HepG2 (cell line): ENCODE results near the gene BAG3. TPM values are rescaled to one million over a fixed set of nuclear protein-coding genes. Genes with fewer than 3 reads are reported as not detected.
A peak's percentile ranks its signal among the peaks of the same experiment; 100 is the strongest.

Source experiments
- ARID4A ChIP-seq: sonication (generic); formaldehyde crosslinking; IDR thresholded peaks from 2 replicates; pipeline ENCODE4 v1.5.0; 2020; ENCODE audit warnings: mild to moderate bottlenecking, missing genetic modification reagents, borderline replicate concordance
- HDAC6 ChIP-seq: fragments of 200-600 bp; sonication (generic); IDR thresholded peaks from 2 replicates; pipeline ENCODE4 v1.7.0; 2017; ENCODE audit warnings: mild to moderate bottlenecking, antibody characterized with exemption, low read length, low read depth
- JUN ChIP-seq: sonication (generic); formaldehyde crosslinking; IDR thresholded peaks from 2 replicates; pipeline ENCODE4 v1.4.0; 2020; ENCODE audit warnings: mild to moderate bottlenecking, missing genetic modification reagents
- KLF11 ChIP-seq: IDR thresholded peaks from 2 replicates; pipeline ENCODE4 v1.6.1; 2016; ENCODE audit warnings: missing compliant biosample characterization
- NFATC3 ChIP-seq: sonication (generic); formaldehyde crosslinking; IDR thresholded peaks from 2 replicates; pipeline ENCODE4 v1.5.1; 2020; ENCODE audit warnings: mild to moderate bottlenecking, missing genetic modification reagents
- NFE2 ChIP-seq: sonication (generic); formaldehyde crosslinking; IDR thresholded peaks from 2 replicates; pipeline ENCODE4 v1.4.0; 2020; ENCODE audit warnings: missing genetic modification reagents
- PAF1 ChIP-seq: IDR thresholded peaks from 2 replicates; pipeline ENCODE4 v1.6.1; 2016; ENCODE audit warnings: missing genetic modification reagents, missing compliant biosample characterization
- SIN3A ChIP-seq: IDR thresholded peaks from 2 replicates; pipeline ENCODE4 v1.6.1; 2011; ENCODE audit warnings: low read depth, mild to moderate bottlenecking, control low read depth, low read length, borderline replicate concordance
- SNAPC2 ChIP-seq: sonication (generic); formaldehyde crosslinking; IDR thresholded peaks from 2 replicates; pipeline ENCODE4 v1.8.1; 2022; ENCODE audit warnings: mild to moderate bottlenecking, missing genetic modification reagents
- TBX2 ChIP-seq: sonication (generic); formaldehyde crosslinking; IDR thresholded peaks from 2 replicates; pipeline ENCODE4 v1.5.0; 2020; ENCODE audit warnings: missing genetic modification reagents, mild to moderate bottlenecking, borderline replicate concordance
- THAP7 ChIP-seq: sonication (generic); formaldehyde crosslinking; IDR thresholded peaks from 2 replicates; pipeline ENCODE4 v1.8.1; 2023; ENCODE audit warnings: mild to moderate bottlenecking, missing genetic modification reagents
- THAP8 ChIP-seq: sonication (generic); formaldehyde crosslinking; IDR thresholded peaks from 2 replicates; pipeline ENCODE4 v1.5.1; 2020; ENCODE audit warnings: missing genetic modification reagents, mild to moderate bottlenecking, borderline replicate concordance
- ZNF484 ChIP-seq: sonication (generic); formaldehyde crosslinking; IDR thresholded peaks from 2 replicates; pipeline ENCODE4 v1.5.1; 2020; ENCODE audit warnings: mild to moderate bottlenecking, low read depth, missing genetic modification reagents, borderline replicate concordance
- ZNF607 ChIP-seq: sonication (generic); formaldehyde crosslinking; IDR thresholded peaks from 2 replicates; pipeline ENCODE4 v1.5.1; 2020; ENCODE audit warnings: missing genetic modification reagents, mild to moderate bottlenecking, borderline replicate concordance
- ZNF816 ChIP-seq: sonication (generic); formaldehyde crosslinking; IDR thresholded peaks from 2 replicates; pipeline ENCODE4 v1.8.0; 2022; ENCODE audit warnings: missing genetic modification reagents, mild to moderate bottlenecking, borderline replicate concordance
- ZSCAN29 ChIP-seq: sonication (generic); formaldehyde crosslinking; conservative IDR thresholded peaks from 2 replicates; pipeline ENCODE4 v1.4.0; 2020; ENCODE audit warnings: mild to moderate bottlenecking, missing genetic modification reagents
- polyA plus RNA-seq, 8 experiments: library from polyadenylated mRNA; depleted of rRNA in 3 of 8; stranded (reverse) in 7 of 8; unstranded in 1 of 8; fragments of >200 nt; fragmentation: Illumina TruSeq in 4 of 8; extraction: Trizol in 4 of 8; gene quantifications; 2 replicates each; pipeline versions ENCODE4 v1.2.1 to v1.2.3, GENCODE V29; 2011 to 2016; ENCODE audit warnings: low read depth in 4 of 8, missing spikeins in 1 of 8, mixed read lengths in 1 of 8; ENCODE audit not compliant: insufficient read depth in 1 of 8
- total RNA-seq, 5 experiments: library from RNA; depleted of rRNA; stranded (reverse); fragments of >200 nt; fragmentation: Illumina TruSeq; extraction: Trizol; gene quantifications; 2 replicates each; pipeline ENCODE4 v1.2.3, GENCODE V29; 2016; ENCODE audit warnings: low read depth in 1 of 5
- TF ChIP-seq, protein P1 (sequence below): sonication (generic); formaldehyde crosslinking; IDR thresholded peaks from 2 replicates; pipeline ENCODE4 v1.5.0; 2020; ENCODE audit warnings: mild to moderate bottlenecking, missing genetic modification reagents, borderline replicate concordance
- TF ChIP-seq, protein P2 (sequence below), 2 experiments: sonication (generic) in 1 of 2; formaldehyde crosslinking in 1 of 2; IDR thresholded peaks; 2 replicates each; pipeline versions ENCODE4 v1.5.1 to v1.6.1; 2011 to 2020; ENCODE audit warnings: borderline replicate concordance in 1 of 2, low read depth in 1 of 2, low read length in 1 of 2, mild to moderate bottlenecking in 1 of 2, missing genetic modification reagents in 1 of 2, moderate library complexity in 1 of 2

The BAG3 gene
- total and polyA plus RNA-seq, 2 of the 13 experiments (the other 11 are each of a cell fraction or from before 2014, with no cell fraction given), result 2.9 to 6.7 TPM

DNA sequence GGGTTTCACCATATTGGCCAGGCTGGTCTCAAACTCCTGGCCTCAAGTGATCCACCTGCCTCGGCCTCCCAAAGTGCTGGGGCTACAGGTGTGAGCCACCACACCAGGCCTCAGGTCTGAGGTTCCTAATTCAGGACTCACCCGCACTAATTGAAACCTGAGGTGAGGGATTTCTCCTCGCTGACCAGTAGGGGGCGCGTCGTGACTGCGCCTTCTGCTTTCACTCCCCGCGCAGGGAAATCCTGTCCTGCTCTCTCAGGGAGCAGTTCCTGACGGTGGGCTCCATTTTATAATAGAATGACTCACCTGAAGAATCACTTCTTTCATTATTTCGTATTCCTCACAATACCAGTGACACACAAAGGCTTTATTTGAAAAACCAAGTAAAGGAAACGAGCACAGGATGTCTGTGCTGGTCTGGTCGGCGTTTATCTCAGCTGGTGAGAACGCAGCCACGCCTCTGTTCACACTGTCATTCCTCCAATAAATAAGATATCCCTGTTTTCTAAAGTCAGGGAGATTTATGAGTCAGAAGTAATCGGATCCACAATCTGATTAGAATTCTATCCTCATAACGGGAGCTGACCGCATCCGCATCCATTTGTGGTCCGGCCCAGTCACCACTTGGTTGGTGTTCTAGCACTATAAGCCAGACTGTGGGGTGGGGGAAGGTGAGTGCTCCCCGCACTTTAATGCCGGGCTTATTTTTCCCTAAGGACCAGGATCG, 35.4 kb downstream of the BAG3 start (continued):
- TF ChIP-seq ARID4A (CRISPR knock-in tag), result no peak; the same call in 1 of the 2 replicates
- no peak for TF ChIP-seq ZSCAN29 (CRISPR knock-in tag)
- no peak for TF ChIP-seq THAP8 (CRISPR knock-in tag)
- peak; percentile 56; the same call in 1 of the 2 replicates for TF ChIP-seq SNAPC2 (CRISPR knock-in tag)
- TF ChIP-seq NFE2, result no peak
- TF ChIP-seq, protein P1, sequence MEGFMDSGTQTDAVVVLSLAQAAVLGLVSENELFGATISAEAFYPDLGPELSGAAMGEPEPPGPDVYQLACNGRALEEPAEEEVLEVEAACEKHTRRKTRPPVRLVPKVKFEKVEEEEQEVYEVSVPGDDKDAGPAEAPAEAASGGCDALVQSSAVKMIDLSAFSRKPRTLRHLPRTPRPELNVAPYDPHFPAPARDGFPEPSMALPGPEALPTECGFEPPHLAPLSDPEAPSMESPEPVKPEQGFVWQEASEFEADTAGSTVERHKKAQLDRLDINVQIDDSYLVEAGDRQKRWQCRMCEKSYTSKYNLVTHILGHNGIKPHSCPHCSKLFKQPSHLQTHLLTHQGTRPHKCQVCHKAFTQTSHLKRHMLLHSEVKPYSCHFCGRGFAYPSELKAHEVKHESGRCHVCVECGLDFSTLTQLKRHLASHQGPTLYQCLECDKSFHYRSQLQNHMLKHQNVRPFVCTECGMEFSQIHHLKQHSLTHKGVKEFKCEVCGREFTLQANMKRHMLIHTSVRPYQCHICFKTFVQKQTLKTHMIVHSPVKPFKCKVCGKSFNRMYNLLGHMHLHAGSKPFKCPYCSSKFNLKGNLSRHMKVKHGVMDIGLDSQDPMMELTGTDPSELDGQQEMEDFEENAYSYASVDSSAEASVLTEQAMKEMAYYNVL (CRISPR knock-in tag), result peak; percentile 23; the same call in 1 of the 2 replicates
- peak; percentile 18; the same call in 1 of the 2 replicates for TF ChIP-seq SIN3A
- TF ChIP-seq HDAC6, result no peak
- 0 out of 2 replicates have a peak, but pooled peaks have one; percentile 29 for TF ChIP-seq ZNF607 (CRISPR knock-in tag)
- TF ChIP-seq ZNF816 (CRISPR knock-in tag), result no peak
- TF ChIP-seq PAF1 (CRISPR knock-in tag), result no peak
- TF ChIP-seq TBX2 (CRISPR knock-in tag), result peak; percentile 72
- TF ChIP-seq, protein P2, sequence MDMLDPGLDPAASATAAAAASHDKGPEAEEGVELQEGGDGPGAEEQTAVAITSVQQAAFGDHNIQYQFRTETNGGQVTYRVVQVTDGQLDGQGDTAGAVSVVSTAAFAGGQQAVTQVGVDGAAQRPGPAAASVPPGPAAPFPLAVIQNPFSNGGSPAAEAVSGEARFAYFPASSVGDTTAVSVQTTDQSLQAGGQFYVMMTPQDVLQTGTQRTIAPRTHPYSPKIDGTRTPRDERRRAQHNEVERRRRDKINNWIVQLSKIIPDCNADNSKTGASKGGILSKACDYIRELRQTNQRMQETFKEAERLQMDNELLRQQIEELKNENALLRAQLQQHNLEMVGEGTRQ (IDR thresholded peaks at IDR 0.05; ENCODE audit: low read depth, low read length), result no peak
- TF ChIP-seq, protein P2 (CRISPR knock-in tag; IDR thresholded peaks at IDR 0.05; ENCODE audit: borderline replicate concordance), result no peak
- TF ChIP-seq THAP7 (CRISPR knock-in tag), result no peak
- 0 out of 2 replicates have a peak, but pooled peaks have one; percentile 12 for TF ChIP-seq NFATC3 (CRISPR knock-in tag)
- no peak for TF ChIP-seq JUN (CRISPR knock-in tag)
- TF ChIP-seq ZNF484 (CRISPR knock-in tag), result no peak
- no peak for TF ChIP-seq KLF11 (CRISPR knock-in tag)
